GM23338 (cell line): ENCODE results near the gene NKD1.

ENCODE experiments used
- EZH2phosphoT487 ChIP-seq: fragments of 200-600 bp; sonication (generic); IDR thresholded peaks from one replicate; pipeline ENCODE4 v1.8.1; 2018; ENCODE audit warnings: antibody characterized with exemption; ENCODE audit not compliant: unreplicated experiment
- JUNB ChIP-seq: IDR thresholded peaks from one replicate; pipeline ENCODE4 v1.6.1; 2016; ENCODE audit warnings: antibody characterized with exemption; ENCODE audit not compliant: unreplicated experiment
- POLR2AphosphoS5 ChIP-seq: IDR thresholded peaks from 2 replicates; pipeline ENCODE4 v1.6.1; 2016; ENCODE audit warnings: antibody characterized with exemption, low read depth
- TF ChIP-seq, protein P1 (sequence below), 2 experiments: fragments of 200-600 bp in 1 of 2; sonication (generic) in 1 of 2; conservative IDR thresholded peaks; 2 replicates each; pipeline versions ENCODE4 v1.5.1 to v1.6.1; 2016 to 2017; ENCODE audit warnings: antibody characterized with exemption in 2 of 2, low read depth in 2 of 2, mild to moderate bottlenecking in 2 of 2, moderate library complexity in 1 of 2

- TF ChIP-seq, protein P1, sequence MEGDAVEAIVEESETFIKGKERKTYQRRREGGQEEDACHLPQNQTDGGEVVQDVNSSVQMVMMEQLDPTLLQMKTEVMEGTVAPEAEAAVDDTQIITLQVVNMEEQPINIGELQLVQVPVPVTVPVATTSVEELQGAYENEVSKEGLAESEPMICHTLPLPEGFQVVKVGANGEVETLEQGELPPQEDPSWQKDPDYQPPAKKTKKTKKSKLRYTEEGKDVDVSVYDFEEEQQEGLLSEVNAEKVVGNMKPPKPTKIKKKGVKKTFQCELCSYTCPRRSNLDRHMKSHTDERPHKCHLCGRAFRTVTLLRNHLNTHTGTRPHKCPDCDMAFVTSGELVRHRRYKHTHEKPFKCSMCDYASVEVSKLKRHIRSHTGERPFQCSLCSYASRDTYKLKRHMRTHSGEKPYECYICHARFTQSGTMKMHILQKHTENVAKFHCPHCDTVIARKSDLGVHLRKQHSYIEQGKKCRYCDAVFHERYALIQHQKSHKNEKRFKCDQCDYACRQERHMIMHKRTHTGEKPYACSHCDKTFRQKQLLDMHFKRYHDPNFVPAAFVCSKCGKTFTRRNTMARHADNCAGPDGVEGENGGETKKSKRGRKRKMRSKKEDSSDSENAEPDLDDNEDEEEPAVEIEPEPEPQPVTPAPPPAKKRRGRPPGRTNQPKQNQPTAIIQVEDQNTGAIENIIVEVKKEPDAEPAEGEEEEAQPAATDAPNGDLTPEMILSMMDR (conservative IDR thresholded peaks at IDR 0.05; ENCODE audit: low read depth in 2 of 2), result no peak
- TF ChIP-seq POLR2AphosphoS5 (no peak), JUNB (no peak), EZH2phosphoT487 (no peak)
These were observed 7.9 kb downstream of the NKD1 start for GRCh38 chr16:50555952-50556673.
